ENCODE measurements around the gene C1D. TPM values are rescaled to one million over a fixed set of nuclear protein-coding genes. Genes with fewer than 3 reads are reported as not detected.

The C1D gene
- total and polyA plus RNA-seq, 8 donors: 3.3 to 16.7 (median 6.3) TPM

DNA sequence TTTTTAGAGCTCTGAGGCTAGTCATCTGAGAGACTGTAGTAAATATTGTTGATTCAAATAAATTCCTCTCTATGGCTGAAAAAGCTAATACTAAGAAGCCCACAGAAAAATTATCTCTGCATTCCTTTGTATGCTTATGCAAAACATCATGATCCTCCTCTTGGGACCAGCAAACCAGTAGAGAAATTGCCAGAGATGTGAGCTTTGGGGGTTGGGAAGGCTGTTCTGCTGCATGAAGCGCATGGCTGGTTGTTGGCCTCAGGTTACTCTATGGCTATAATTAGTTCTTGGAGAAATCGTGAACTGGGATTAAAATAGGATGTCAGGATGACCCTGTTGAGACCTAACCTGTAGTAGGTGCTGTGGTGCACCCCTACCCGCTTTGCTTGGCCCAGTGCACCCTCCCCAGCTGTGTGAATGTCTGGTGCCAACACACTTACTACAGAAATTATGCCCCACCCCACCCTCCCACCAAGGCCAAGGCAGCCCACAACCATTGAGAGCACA is 35.5 kb upstream of the C1D start:
- H3K27ac ChIP-seq: no peak overlapping the region
- TF ChIP-seq, protein P1, sequence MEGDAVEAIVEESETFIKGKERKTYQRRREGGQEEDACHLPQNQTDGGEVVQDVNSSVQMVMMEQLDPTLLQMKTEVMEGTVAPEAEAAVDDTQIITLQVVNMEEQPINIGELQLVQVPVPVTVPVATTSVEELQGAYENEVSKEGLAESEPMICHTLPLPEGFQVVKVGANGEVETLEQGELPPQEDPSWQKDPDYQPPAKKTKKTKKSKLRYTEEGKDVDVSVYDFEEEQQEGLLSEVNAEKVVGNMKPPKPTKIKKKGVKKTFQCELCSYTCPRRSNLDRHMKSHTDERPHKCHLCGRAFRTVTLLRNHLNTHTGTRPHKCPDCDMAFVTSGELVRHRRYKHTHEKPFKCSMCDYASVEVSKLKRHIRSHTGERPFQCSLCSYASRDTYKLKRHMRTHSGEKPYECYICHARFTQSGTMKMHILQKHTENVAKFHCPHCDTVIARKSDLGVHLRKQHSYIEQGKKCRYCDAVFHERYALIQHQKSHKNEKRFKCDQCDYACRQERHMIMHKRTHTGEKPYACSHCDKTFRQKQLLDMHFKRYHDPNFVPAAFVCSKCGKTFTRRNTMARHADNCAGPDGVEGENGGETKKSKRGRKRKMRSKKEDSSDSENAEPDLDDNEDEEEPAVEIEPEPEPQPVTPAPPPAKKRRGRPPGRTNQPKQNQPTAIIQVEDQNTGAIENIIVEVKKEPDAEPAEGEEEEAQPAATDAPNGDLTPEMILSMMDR (IDR thresholded peaks at IDR 0.05): no peak
- FAIRE-seq (no peak), DNase-seq (no peak), ATAC-seq (no peak)
- H3K4me3 ChIP-seq: no peak overlapping the region
- no peaks in the 10 kb centered on the region for H3K27me3 ChIP-seq
- H3K36me3 ChIP-seq: no peaks in the 10 kb centered on the region
- H3K9me3 ChIP-seq: no peaks in the 10 kb centered on the region
- WGBS, 2 donors: 69% methylated on average over 3 of the region's 3 CpGs
- no peaks in the 10 kb centered on the region for H3K4me1 ChIP-seq
- intact Hi-C loops (cut with DNase I): no loop called here

DNA sequence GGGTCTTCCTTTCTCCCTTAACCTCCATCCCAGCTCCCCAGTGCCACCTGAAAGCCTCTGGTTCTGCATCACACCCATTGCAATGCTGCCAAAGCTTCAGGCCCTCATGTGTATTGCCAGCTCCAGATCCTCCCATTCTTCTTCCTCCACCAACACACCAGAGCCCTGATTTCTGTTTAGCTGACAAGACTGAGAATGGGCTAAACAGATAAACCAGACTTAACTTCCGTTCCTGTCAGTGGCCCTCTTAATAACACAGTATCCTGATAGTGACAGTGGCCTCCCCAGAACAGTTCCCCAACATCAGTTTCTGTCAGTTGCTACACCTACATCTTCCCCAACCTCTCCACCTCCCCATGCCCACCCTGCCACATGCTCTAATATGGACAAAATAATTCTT is 31.3 kb upstream of the C1D start:
- TF ChIP-seq, protein P1 (IDR thresholded peaks at IDR 0.05): no peak
- H3K4me1 ChIP-seq: no peaks in the 10 kb centered on the region
- ATAC-seq (no peak), DNase-seq (no peak), FAIRE-seq (no peak)
- 67 to 75% methylated on average over 1 of the region's 1 CpG for WGBS, 2 donors
- no peaks in the 10 kb centered on the region for H3K36me3 ChIP-seq
- no peak overlapping the region for H3K4me3 ChIP-seq
- intact Hi-C loops (cut with DNase I): no loop called here
- no peaks in the 10 kb centered on the region for H3K27me3 ChIP-seq
- H3K27ac ChIP-seq: no peak overlapping the region
- H3K9me3 ChIP-seq: no peaks in the 10 kb centered on the region

- TF ChIP-seq, protein P1 (IDR thresholded peaks at IDR 0.05): no peak
- ATAC-seq (no peak), FAIRE-seq (no peak), DNase-seq (no peak)
- WGBS, 2 donors: 82 to 85% methylated on average over 2 of the region's 2 CpGs
- Histone ChIP-seq H3K36me3 (no peaks in the 10 kb centered on the region), H3K9me3 (no peaks in the 10 kb centered on the region), H3K27me3 (no peaks in the 10 kb centered on the region), H3K4me3 (no peak overlapping the region), H3K4me1 (no peaks in the 10 kb centered on the region), H3K27ac (no peak overlapping the region)
- intact Hi-C loops (cut with DNase I): no loop called here
Observed at GRCh38 chr2:68093634-68094033, 30.8 kb upstream of the C1D start.

DNA sequence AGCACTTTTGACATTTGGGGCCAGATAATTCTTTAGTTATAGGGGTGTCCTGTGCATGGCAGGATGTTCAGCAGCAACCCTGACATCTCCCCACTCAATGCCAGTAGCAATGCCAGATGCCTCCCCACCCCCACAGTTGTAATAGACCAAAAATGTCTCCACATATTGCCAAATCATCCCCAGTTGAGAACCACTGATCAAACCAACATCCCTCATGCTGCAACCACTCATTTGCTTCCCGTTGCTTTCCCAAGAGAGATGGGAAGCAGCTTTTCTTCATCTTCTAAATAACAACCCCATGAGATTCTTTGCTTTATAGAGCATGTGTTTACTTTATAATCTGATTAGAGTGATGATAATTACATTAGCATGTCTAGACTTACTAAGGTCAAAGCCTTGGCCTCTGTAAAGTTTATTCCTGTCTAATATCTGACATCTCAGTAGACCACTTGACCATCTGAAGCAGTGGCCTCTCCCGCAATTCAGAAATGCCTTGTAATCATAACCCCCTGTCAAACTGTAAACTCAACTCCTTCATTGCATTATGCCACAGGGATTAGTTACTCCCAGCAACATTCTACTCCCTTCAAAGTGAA is 28.7 kb upstream of the C1D start:
- Histone ChIP-seq H3K36me3 (no peaks in the 10 kb centered on the region), H3K4me3 (no peak overlapping the region), H3K9me3 (no peaks in the 10 kb centered on the region), H3K27me3 (no peaks in the 10 kb centered on the region), H3K27ac (no peak overlapping the region), H3K4me1 (no peaks in the 10 kb centered on the region)
- intact Hi-C loops (cut with DNase I): no loop called here
- no peak for ATAC-seq
- FAIRE-seq: no peak
- DNase-seq: no peak
- 74 to 78% methylated on average over 2 of the region's 2 CpGs for WGBS, 2 donors
- TF ChIP-seq, protein P1 (IDR thresholded peaks at IDR 0.05): no peak

DNA sequence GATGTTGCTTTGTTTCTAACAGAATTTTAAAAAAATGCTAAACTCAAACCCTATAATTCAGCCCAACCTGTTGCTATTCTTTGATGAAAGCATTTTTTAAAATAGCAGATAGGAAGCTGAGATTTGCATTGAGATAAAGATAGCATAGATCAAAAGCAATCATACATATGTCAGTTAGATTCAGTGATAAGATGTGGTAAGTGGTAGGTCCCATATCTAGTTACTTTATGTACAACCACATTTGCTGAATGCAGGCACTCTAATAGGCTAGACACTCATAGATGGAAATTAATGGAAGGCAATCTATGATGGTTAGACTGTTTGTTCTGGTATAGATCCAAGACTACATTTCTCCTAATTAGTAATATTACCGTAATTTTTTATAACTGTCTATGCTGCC is 27.2 kb upstream of the C1D start:
- H3K27me3 ChIP-seq: no peaks in the 10 kb centered on the region
- no peak for DNase-seq
- intact Hi-C loops (cut with DNase I): no loop called here
- H3K27ac ChIP-seq: no peak overlapping the region
- H3K9me3 ChIP-seq: no peaks in the 10 kb centered on the region
- TF ChIP-seq, protein P1 (IDR thresholded peaks at IDR 0.05): no peak
- no peak for ATAC-seq
- WGBS, 2 donors: 76 to 86% methylated on average over 1 of the region's 1 CpG
- H3K4me1 ChIP-seq: no peaks in the 10 kb centered on the region
- FAIRE-seq: no peak
- no peak overlapping the region for H3K4me3 ChIP-seq
- no peaks in the 10 kb centered on the region for H3K36me3 ChIP-seq
